Measurements from ENCODE around the gene HERPUD1. TPM values are rescaled to one million over a fixed set of nuclear protein-coding genes. Genes with fewer than 3 reads are reported as not detected.

HERPUD1 gene
- total and polyA plus RNA-seq, 2 of the 13 experiments (the other 11 are each of a cell fraction or from before 2014, with no cell fraction given), result 96.2 to 323 TPM

GRCh38 chr16:56931892-56932720 lies at the start of gene HERPUD1 (continued):
- TF ChIP-seq PRDM10 (CRISPR knock-in tag; IDR thresholded peaks at IDR 0.05; ENCODE audit: low read depth) (0 out of 2 replicates have a peak, but pooled peaks have one; percentile 72), MAFK (conservative IDR thresholded peaks at IDR 0.05 in 1 of 2, IDR thresholded peaks at IDR 0.05 in 1 of 2; ENCODE audit: low read length in 2 of 2) (no peak), FOSL1 (CRISPR knock-in tag; IDR thresholded peaks at IDR 0.05; ENCODE audit: borderline replicate concordance) (no peak), NR2F2 (IDR thresholded peaks at IDR 0.05; ENCODE audit: borderline replicate concordance, low read depth) (no peak; the same call in 1 of the 2 replicates), DBP (CRISPR knock-in tag; IDR thresholded peaks at IDR 0.05; ENCODE audit: not compliant biosample characterization) (peak; percentile 4), JUNB (CRISPR knock-in tag; IDR thresholded peaks at IDR 0.05; ENCODE audit: borderline replicate concordance) (no peak), NFIC (IDR thresholded peaks at IDR 0.05; ENCODE audit: low read length) (no peak), POLR2A (IDR thresholded peaks at IDR 0.05; ENCODE audit: insufficient read depth in 1 of 2, low read depth in 2 of 2, low read length in 2 of 2) (peak; percentile 99), GFI1 (CRISPR knock-in tag; IDR thresholded peaks at IDR 0.05; ENCODE audit: borderline replicate concordance) (peak; percentile 97), AHR (CRISPR knock-in tag; IDR thresholded peaks at IDR 0.05) (peak; percentile 36; the same call in 1 of the 2 replicates), ZNF839 (CRISPR knock-in tag; IDR thresholded peaks at IDR 0.05; ENCODE audit: borderline replicate concordance) (peak; percentile 78; the same call in 1 of the 2 replicates), HOMEZ (CRISPR knock-in tag; IDR thresholded peaks at IDR 0.05; ENCODE audit: low read depth) (peak; percentile 85; the same call in 1 of the 2 replicates), SRSF9 (IDR thresholded peaks at IDR 0.05; ENCODE audit: borderline replicate concordance, insufficient read depth, low read depth, low read length, poor library complexity, severe bottlenecking) (no peak), DR1 (CRISPR knock-in tag; IDR thresholded peaks at IDR 0.05) (peak; percentile 99), MXD4 (CRISPR knock-in tag; IDR thresholded peaks at IDR 0.05) (peak; percentile 87), HCFC1 (IDR thresholded peaks at IDR 0.05; ENCODE audit: low read depth, low read length) (no peak; the same call in 1 of the 2 replicates), RNF219 (CRISPR knock-in tag; IDR thresholded peaks at IDR 0.05) (peak; percentile 96), PPARG (CRISPR knock-in tag; conservative IDR thresholded peaks at IDR 0.05) (0 out of 2 replicates have a peak, but pooled peaks have one; percentile 44), ZNF253 (CRISPR knock-in tag; IDR thresholded peaks at IDR 0.05; ENCODE audit: borderline replicate concordance) (peak; percentile 86; the same call in 1 of the 2 replicates)
